Measurements from ENCODE around the gene ZNF248.

DNA sequence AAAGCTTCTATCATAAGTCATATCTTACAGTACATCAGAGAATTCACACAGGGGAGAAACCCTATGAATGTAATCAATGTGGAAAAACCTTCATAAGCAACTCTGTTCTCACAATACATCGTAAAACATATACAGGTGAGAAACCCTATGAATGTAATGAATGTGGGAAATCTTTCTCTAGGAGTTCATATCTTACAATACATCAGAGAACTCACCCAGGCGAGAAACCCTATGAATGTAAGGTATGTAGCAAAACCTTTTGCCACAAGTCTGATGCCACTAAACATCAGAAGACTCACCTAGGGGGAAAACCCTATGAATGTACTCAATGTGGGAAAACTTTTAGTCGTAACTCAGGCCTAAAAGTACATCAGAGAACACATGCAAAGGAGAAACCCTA is 38.3 kb upstream of the ZNF248 start:
- TF ChIP-seq EZH2 (IDR thresholded peaks at IDR 0.05; ENCODE audit: low read length, missing control alignments), result no peak
- TF ChIP-seq CTCF (conservative IDR thresholded peaks at IDR 0.05 in 1 of 2, IDR thresholded peaks at IDR 0.05 in 1 of 2; ENCODE audit: low read depth in 1 of 2, low read length in 2 of 2), result no peak
